GM19025 (cell line): ENCODE results near the gene STRN4.
"Not testable (repeated sequence)": the region's sequence is repeated elsewhere in the genome, so short reads cannot be mapped to it uniquely, and the experiment has no call there.

ENCODE experiments used
- ATAC-seq: cut with Tn5 transposase; IDR thresholded peaks from one replicate; pipeline ENCODE4 v1.9.1; 2021; ENCODE audit warnings: mild to moderate bottlenecking, low read depth, moderate library complexity; ENCODE audit not compliant: unreplicated experiment

STRN4 gene

GRCh38 chr19:46775642-46776258, 29.5 kb upstream of the STRN4 start:
- no peak for ATAC-seq

- ATAC-seq, result no peak
Observed at GRCh38 chr19:46773018-46773399, 26.8 kb upstream of the STRN4 start.

DNA sequence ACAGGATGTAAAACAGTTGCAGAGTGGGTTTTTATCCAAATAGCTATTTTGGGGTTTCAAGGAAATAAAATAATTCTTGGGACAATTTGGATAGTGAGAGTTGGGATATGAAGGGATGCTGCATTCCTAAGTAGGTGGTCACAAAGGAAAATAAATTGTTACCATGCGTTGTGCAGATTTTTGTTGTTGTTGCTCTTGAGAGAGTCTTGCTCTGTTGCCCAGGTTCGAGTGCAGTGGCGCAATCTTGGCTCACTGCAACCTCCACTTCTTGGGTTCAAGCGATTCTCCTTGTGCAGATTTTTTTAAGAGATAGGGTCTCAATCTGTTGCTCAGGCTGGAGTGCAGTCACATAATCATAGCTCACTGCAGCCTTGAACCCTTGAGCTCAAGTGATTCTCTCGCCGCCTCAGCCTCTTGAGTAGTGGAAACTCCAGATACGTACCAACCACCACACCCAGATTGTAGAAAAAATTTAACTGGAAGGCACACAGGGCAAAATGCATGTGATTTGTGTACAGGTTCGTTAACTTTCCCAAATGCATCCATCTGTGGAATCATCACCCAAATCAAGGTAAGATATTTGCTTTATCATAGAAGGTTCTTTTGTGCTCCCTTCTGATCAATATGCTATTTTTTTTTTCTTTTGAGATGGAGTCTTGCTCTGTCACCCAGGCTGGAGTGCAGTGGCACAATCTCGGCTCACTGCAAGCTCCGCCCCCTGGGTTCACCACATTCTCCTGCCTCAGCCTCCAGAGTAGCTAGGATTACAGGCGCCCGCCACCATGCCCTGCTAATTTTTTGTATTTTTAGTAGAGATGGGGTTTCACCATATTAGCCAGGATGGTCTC, 26.1 kb upstream of the STRN4 start:
- ATAC-seq, result no peak

DNA sequence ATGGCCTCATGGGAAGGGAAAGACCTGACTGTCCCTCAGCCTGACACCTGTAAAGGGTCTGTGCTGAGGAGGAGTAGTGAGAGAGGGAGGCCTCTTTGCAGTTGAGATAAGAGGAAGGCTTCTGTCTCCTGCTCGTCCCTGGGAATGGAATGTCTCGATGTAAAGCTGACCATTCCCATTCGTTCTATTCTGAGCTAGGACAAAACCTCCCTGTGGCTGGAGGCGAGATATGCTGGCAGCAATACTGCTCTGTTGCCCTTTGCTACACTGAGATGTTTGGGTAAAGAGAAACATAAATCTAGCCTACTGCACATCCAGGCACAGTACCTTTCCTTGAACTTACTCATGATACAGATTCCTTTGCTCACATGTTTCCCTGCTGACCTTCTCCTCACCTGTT, 22.5 kb upstream of the STRN4 start:
- not testable (repeated sequence) for ATAC-seq

- ATAC-seq, result no peak
Observed at GRCh38 chr19:46766569-46767317, 20.5 kb upstream of the STRN4 start.

GRCh38 chr19:46764817-46765291, 18.6 kb upstream of the STRN4 start:
- no peak for ATAC-seq

DNA sequence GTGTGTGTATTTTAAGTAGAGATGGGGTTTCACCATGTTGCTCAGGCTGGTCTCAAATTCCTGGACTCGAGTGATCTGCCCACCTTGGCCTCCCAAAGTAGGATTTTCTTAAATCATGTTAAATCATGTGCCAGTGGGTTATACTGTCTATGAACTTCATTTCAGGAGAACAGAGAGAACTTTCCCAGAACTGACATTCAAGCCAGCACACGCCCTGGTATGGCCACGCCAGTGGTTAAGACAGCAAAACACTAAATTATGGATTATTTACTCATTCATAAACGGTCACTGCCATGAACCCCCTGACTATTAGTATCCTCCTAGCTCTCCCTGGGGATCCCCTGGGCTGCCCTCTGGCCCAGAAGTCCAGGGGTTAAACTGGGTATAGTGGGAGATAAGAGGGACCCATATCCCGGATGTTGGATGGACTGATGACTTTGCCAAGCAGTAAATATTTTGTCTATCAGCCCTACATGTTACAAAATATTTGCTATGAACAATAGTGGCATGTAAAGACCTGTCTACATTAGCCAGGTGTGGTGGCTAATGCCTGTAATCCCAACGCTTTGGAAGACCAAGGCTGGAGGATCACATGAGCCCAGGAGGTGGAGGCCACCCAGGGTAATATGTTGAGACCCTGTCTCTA, 16.1 kb upstream of the STRN4 start:
- ATAC-seq, result no peak

- ATAC-seq, result no peak
Observed at GRCh38 chr19:46761418-46761831, 15.2 kb upstream of the STRN4 start.

- ATAC-seq, result not testable (repeated sequence)
Observed at GRCh38 chr19:46760897-46761296, 14.6 kb upstream of the STRN4 start.

DNA sequence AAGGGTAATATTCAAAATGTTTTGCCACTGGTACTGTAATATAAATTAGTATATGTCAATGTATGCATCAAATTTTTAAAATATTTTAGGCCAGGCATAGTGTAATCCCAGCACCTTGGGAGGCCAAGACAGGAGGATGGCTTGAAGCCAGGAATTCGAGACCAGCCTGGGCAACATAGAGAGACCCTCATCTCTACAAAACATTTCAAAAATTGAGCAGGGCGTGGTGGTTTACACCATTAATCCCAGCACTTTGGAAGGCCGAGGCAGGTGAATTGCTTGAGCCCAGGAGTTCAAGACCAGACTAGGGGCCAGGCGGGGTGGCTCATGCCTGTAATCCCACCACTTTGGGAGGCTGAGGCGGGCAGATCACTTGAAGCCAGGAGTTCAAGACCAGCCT, 14.1 kb upstream of the STRN4 start:
- no peak for ATAC-seq

- ATAC-seq, result no peak
Observed at GRCh38 chr19:46759817-46760333, 13.6 kb upstream of the STRN4 start.

DNA sequence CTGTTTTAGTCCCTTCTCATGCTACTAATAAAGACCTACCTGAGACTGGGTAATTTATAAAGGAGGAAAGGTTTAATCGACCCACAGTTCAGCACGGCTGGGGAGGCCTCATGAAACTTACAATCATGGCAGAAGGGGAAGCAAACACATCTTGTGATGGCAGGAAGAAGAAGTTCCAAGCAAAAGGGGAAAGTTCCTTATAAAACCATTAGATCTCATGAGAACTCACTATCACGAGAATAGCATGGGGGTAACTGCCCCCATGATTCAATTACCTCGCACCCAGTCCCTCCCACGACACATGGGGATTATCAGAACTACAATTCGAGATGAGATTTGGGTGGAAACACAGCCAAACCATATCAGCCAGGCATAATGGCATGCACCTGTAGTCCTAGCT, 13.0 kb upstream of the STRN4 start:
- ATAC-seq, result no peak

DNA sequence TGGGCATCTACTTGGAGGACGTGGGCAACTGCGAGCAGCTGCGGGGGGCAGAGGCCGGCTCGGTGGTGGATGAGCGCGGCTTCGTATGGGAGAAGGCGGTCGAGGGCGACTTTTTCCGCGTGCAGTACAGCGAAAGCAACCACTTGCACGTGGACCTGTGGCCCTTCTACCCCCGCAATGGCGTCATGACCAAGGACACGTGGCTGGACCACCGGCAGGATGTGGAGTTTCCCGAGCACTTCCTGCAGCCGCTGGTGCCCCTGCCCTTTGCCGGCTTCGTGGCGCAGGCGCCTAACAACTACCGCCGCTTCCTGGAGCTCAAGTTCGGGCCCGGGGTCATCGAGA, 10.3 kb upstream of the STRN4 start:
- no peak for ATAC-seq

GRCh38 chr19:46755853-46756543, 9.7 kb upstream of the STRN4 start:
- no peak for ATAC-seq

GRCh38 chr19:46755077-46755852, 9.0 kb upstream of the STRN4 start:
- no peak for ATAC-seq

DNA sequence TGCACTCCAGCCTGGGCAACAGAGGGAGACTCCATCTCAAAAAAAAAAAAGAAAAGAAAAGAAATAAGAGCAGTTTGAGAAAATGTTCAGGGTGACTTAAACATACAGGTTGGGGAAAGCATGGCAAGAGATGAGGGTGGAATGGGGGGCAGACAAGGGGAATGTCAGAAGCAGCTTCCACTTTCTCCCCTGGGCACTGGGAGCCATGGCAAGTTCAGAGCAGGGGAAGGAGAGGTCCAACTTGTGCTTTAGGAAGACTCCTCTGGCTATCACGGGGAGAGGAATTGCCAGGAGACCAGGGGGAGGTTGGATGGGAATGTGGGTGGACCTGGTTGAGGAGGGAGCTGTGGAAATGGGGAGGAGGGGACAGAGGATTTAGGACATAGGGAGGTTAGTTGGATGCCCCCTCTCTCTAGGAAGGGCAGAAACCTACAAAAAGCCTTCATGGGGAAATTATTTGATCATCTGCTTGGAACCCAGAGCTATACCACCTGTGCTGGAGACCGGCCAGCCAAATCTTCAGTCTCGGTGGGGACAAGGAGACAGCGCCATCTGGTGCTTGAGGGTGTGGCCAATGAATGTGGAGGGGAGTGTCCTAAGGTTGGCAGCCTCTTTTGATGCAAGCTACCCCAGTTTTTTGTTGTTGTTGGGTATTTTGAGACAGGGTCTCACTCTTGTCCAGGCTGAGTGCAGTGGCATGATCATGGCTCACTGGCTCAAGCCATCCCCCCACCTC, 7.3 kb upstream of the STRN4 start:
- no peak for ATAC-seq

- no peak for ATAC-seq
Observed at GRCh38 chr19:46748325-46749109, 2.3 kb upstream of the STRN4 start.
